Adrenal gland (tissue), 5 donors: ENCODE measurements around the gene SOX1.

Experiments
- CTCF ChIP-seq, 6 experiments: fragments of 450-650 bp in 4 of 6; fragments of 200-600 bp in 2 of 6; sonication (generic) in 1 of 6; IDR thresholded peaks; 1 replicate in 5 of 6; 2 replicates in 1 of 6; pipeline versions ENCODE4 v1.5.1 to v1.8.0; 2016 to 2021; ENCODE audit warnings: antibody characterized with exemption in 6 of 6, mild to moderate bottlenecking in 2 of 6, moderate library complexity in 1 of 6
- POLR2A ChIP-seq, 2 donors: fragments of 450-650 bp; IDR thresholded peaks; one replicate each; pipeline ENCODE4 v1.6.1; 2017; ENCODE audit warnings: antibody characterized with exemption in 2 of 2, mild to moderate bottlenecking in 2 of 2, moderate library complexity in 1 of 2
- donor health status: DM: no; HTN: no; CAD: no.

- TF ChIP-seq POLR2A (IDR thresholded peaks at IDR 0.05) (no peak), CTCF (IDR thresholded peaks at IDR 0.05) (no peak)
Measured at GRCh38 chr13:112079696-112080095, 12.7 kb downstream of the SOX1 start.
